OCI-LY7 (cell line): ENCODE results near the gene RGN. TPM values are rescaled to one million over a fixed set of nuclear protein-coding genes. Genes with fewer than 3 reads are reported as not detected.
A peak's percentile ranks its signal among the peaks of the same experiment; 100 is the strongest.

Experiments used
- BruUV-seq: library from RNA; stranded (reverse); fragments of 400-500 nt; replicated peaks from 2 replicates; lab custom pipeline; 2021; lab: Mats Ljungman, UMichigan
- CTCF ChIA-PET: fragments of 300-600 bp; sonication (Branson Sonifier 250); formaldehyde crosslinking; loops from one replicate; lab custom pipeline; 2022; ENCODE audit warnings: antibody characterized with exemption; ENCODE audit not compliant: unreplicated experiment; lab: Charles Lee
- POLR2A ChIA-PET: fragments of 300-600 bp; sonication (Branson Sonifier 250); formaldehyde crosslinking; loops from one replicate; lab custom pipeline; 2022; ENCODE audit warnings: antibody characterized with exemption; lab: Charles Lee
- DNase-seq: peaks from one replicate; pipeline ENCODE4 v3.0.0-alpha.2; 2015; ENCODE audit warnings: low spot score
- H2AFZ ChIP-seq: fragments of 200-600 bp; sonication (generic), shearing (Covaris generic); 2 replicates; pipeline ENCODE4 v1.6.1; 2014; ENCODE audit warnings: mild to moderate bottlenecking, antibody characterized with exemption, low read length, moderate library complexity
- H3K27ac ChIP-seq: fragments of 200-600 bp; sonication (generic); 2 replicates; pipeline ENCODE4 v1.5.1; 2014; ENCODE audit warnings: mixed run types, low read depth, mild to moderate bottlenecking, moderate library complexity, low read length, inconsistent platforms; ENCODE audit not compliant: poor library complexity, severe bottlenecking
- H3K36me3 ChIP-seq: fragments of 200-600 bp; sonication (generic); 2 replicates; pipeline ENCODE4 v1.6.1; 2014; ENCODE audit warnings: mild to moderate bottlenecking, antibody characterized with exemption, low read length, moderate library complexity, mixed read lengths; ENCODE audit not compliant: insufficient read depth
- H3K4me1 ChIP-seq: fragments of 200-600 bp; sonication (generic); 2 replicates; pipeline ENCODE4 v1.5.1; 2014; ENCODE audit warnings: mild to moderate bottlenecking, low read length; ENCODE audit not compliant: insufficient read depth, poor library complexity, severe bottlenecking
- H3K4me2 ChIP-seq: fragments of 200-600 bp; sonication (generic); 2 replicates; pipeline ENCODE4 v1.6.1; 2014; ENCODE audit warnings: mild to moderate bottlenecking, low read length
- H3K4me3 ChIP-seq: fragments of 200-600 bp; sonication (generic); 2 replicates; pipeline ENCODE4 v1.5.1; 2014; ENCODE audit warnings: mild to moderate bottlenecking, low read depth, low read length; ENCODE audit not compliant: poor library complexity, severe bottlenecking
- H3K79me2 ChIP-seq: fragments of 200-600 bp; sonication (generic); 2 replicates; pipeline ENCODE4 v1.6.1; 2016; ENCODE audit warnings: low read depth, mild to moderate bottlenecking, low read length, moderate library complexity, mixed read lengths; ENCODE audit not compliant: insufficient read depth
- H3K9me2 ChIP-seq: fragments of 200-600 bp; sonication (generic); 2 replicates; pipeline ENCODE4 v1.6.1; 2016; ENCODE audit warnings: mild to moderate bottlenecking, low read length, mixed read lengths; ENCODE audit not compliant: insufficient read depth
- H3K9me3 ChIP-seq: fragments of 200-600 bp; sonication (generic); 2 replicates; pipeline ENCODE4 v1.6.1; 2014; ENCODE audit warnings: mild to moderate bottlenecking, mixed run types, low read length, mixed read lengths
- H4K20me1 ChIP-seq: fragments of 200-600 bp; sonication (generic); 2 replicates; pipeline ENCODE4 v1.6.1; 2014; ENCODE audit warnings: mild to moderate bottlenecking, antibody characterized with exemption, low read length, moderate library complexity, mixed read lengths; ENCODE audit not compliant: insufficient read depth
- CTCF ChIP-seq: fragments of 200-600 bp; sonication (generic); conservative IDR thresholded peaks from 2 replicates; pipeline ENCODE4 v1.5.1; 2014; ENCODE audit warnings: mild to moderate bottlenecking, antibody characterized with exemption, low read length, moderate library complexity, mixed read lengths
- EZH2phosphoT487 ChIP-seq: fragments of 200-600 bp; sonication (generic); IDR thresholded peaks from 2 replicates; pipeline ENCODE4 v1.6.1; 2018; ENCODE audit warnings: low read depth, borderline replicate concordance, mild to moderate bottlenecking, mixed run types, antibody characterized with exemption, low read length, moderate library complexity, mixed read lengths
- intact Hi-C: fragments of 100-400 bp; cut with micrococcal nuclease; formaldehyde crosslinking; loops from one replicate; pipeline ENCODE4 v1.10.0; 2022; ENCODE audit not compliant: unreplicated experiment
- small RNA-seq: library from RNA; depleted of rRNA; stranded (forward); fragments of <200 nt; gene quantifications from one replicate; pipeline ENCODE3, GENCODE V24; 2014
- total RNA-seq, 2 experiments: library from RNA; depleted of rRNA in 1 of 2; stranded (reverse); fragments of >200 nt in 1 of 2; shearing (Covaris generic) in 1 of 2; gene quantifications; 2 replicates each; pipeline ENCODE4 v1.2.3, GENCODE V29; 2014 to 2022

The RGN gene
- total RNA-seq, 2 experiments from 2014 or later = 0.25 TPM; not detected in 1

GRCh38 chrX:47138171-47138570 is 59.9 kb downstream of the RGN start:
- Histone ChIP-seq H3K4me2 (no peak overlapping the region), H2AFZ (no peak overlapping the region), H3K79me2 (peaks cover 8% of the 10 kb centered on the region), H3K27ac (no peak overlapping the region), H3K9me2 (no peaks in the 10 kb centered on the region), H3K9me3 (no peaks in the 10 kb centered on the region), H3K36me3 (peaks cover 27% of the 10 kb centered on the region), H3K4me1 (peaks cover 6% of the 10 kb centered on the region), H4K20me1 (no peaks in the 10 kb centered on the region), H3K4me3 (no peak overlapping the region)
- no TSS peak for BruUV-seq
- no peak for DNase-seq
- CTCF ChIA-PET = no interaction called here
- TF ChIP-seq CTCF (no peak), EZH2phosphoT487 (no peak)
- intact Hi-C loops = no loop called here
- POLR2A ChIA-PET = no interaction called here

Small RNAs within 50 kb of the gene (small RNA-seq; reads per million reads assigned to genes)
- gene RNU12-2P = 3.0 reads per million, percentile 85 among the genes with 10 or more reads in this experiment
- gene RNU6-1189P = not detected

Other genes with a start within 250 kb of the RGN start
- 12.0 and 12.7 TPM in 2 replicates for gene RP2, start 241.4 kb upstream of the RGN start, total RNA-seq (2014; rRNA removed; shearing (Covaris generic))
- 14.4 and 15.4 TPM in 2 replicates for gene RP2, start 241.4 kb upstream of the RGN start, total RNA-seq (2022)
- 6.1 and 6.5 TPM in 2 replicates for gene JADE3, start 166.0 kb upstream of the RGN start, total RNA-seq (2014; rRNA removed; shearing (Covaris generic))
- gene JADE3, start 166.0 kb upstream of the RGN start, total RNA-seq (2022) = 10.7 and 12.8 TPM in 2 replicates
- gene NDUFB11, start 66.3 kb downstream of the RGN start, total RNA-seq (2014; rRNA removed; shearing (Covaris generic)) = 139 TPM in 2 replicates
- gene NDUFB11, start 66.3 kb downstream of the RGN start, total RNA-seq (2022) = 76.8 and 78.1 TPM in 2 replicates
- gene RBM10, start 66.8 kb downstream of the RGN start, total RNA-seq (2014; rRNA removed; shearing (Covaris generic)) = 40.1 and 45.6 TPM in 2 replicates
- gene RBM10, start 66.8 kb downstream of the RGN start, total RNA-seq (2022) = 44.9 and 46.6 TPM in 2 replicates
- gene UBA1, start 115.4 kb downstream of the RGN start, total RNA-seq (2014; rRNA removed; shearing (Covaris generic)) = 137 and 169 TPM in 2 replicates
- 294 and 296 TPM in 2 replicates for gene UBA1, start 115.4 kb downstream of the RGN start, total RNA-seq (2022)
- gene CDK16, start 140.2 kb downstream of the RGN start, total RNA-seq (2014; rRNA removed; shearing (Covaris generic)) = 49.3 and 68.5 TPM in 2 replicates
- 86.1 and 98.9 TPM in 2 replicates for gene CDK16, start 140.2 kb downstream of the RGN start, total RNA-seq (2022)
- gene USP11, start 154.6 kb downstream of the RGN start, total RNA-seq (2014; rRNA removed; shearing (Covaris generic)) = 46.5 and 49.3 TPM in 2 replicates
- gene USP11, start 154.6 kb downstream of the RGN start, total RNA-seq (2022) = 91.8 and 106 TPM in 2 replicates